ENCODE results near the gene COQ5. TPM values are rescaled to one million over a fixed set of nuclear protein-coding genes. Genes with fewer than 3 reads are reported as not detected.
"Not testable (repeated sequence)": the region's sequence is repeated elsewhere in the genome, so short reads cannot be mapped to it uniquely, and the experiment has no call there.

The COQ5 gene
- total RNA-seq, 1 donor from 2014 or later = 26.3 TPM

DNA sequence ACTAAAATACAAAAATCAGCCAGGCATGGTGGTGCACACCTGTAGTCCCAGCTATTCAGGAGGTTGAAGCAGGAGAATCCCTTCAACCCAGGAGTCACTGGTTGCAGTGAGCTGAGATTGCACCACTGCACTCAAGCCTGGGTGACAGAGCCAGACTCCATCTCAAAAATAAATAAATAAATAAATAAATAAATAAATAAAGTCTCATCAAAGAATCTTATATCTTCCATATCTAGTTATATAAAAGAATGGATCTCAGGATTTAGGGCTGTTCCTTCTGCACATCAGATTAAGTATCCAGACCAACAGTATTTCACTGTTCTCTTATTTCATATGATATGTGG lies 1.4 kb upstream of the COQ5 start:
- intact Hi-C loops (cut with micrococcal nuclease) = not testable (repeated sequence)

DNA sequence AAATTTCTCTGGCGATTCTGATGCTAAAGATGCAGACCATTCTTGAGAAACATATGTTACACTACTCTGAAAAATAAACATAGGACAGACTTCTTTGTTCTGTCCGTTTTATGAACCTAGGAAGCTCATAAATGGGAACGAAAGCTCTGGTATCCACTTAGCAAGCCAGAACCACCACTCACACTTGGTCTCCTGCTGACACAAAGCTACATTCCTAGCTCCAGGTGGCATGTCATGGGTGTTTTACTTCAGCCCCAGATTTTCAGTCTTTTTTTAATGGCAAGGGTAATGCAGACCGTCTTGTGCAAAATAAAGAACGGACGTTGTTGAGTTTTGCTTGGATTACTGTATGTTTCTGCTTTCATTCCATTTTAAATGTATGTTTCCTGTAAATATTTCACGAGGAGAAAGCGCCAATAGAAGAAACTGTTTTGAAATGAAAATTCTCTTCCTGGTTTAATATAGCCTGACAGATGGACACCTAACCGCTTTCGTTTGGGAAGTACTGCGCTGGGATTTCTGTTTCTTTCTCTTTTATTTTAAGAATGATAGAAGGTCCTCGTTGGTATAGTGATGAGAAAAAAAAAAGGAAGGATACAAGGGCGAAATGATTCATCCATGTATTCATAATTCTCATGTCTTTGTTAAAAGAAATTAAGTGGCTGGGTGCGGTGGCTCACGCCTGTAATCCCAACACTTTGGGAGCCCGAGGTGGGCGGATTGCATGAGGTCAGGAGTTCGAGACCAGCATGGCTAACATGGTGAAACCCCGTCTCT lies 871 bp upstream of the COQ5 start:
- intact Hi-C loops (cut with micrococcal nuclease) = loop anchor here (1.0 to 2.0 kb wide), 6 partner anchors 7 to 767 kb away; partner anchors contain the start of genes C12orf43, CAMKK2, COX6A1 and DYNLL1

GRCh38 chr12:120522568-120522967 lies 6.4 kb downstream of the COQ5 start:
- intact Hi-C loops (cut with micrococcal nuclease) = no loop called here

- intact Hi-C loops (cut with micrococcal nuclease) = not testable (repeated sequence)
Observed at GRCh38 chr12:120519324-120519723, 9.6 kb downstream of the COQ5 start.

- intact Hi-C loops (cut with micrococcal nuclease) = no loop called here
Observed at GRCh38 chr12:120515496-120515895, 13.5 kb downstream of the COQ5 start.

GRCh38 chr12:120514002-120514401 lies 15.0 kb downstream of the COQ5 start:
- intact Hi-C loops (cut with micrococcal nuclease) = no loop called here

- intact Hi-C loops (cut with micrococcal nuclease) = no loop called here
Observed at GRCh38 chr12:120508537-120508936, 20.4 kb downstream of the COQ5 start.

GRCh38 chr12:120504587-120504986 lies 24.4 kb downstream of the COQ5 start:
- intact Hi-C loops (cut with micrococcal nuclease) = no loop called here

GRCh38 chr12:120500581-120500980 lies 28.4 kb downstream of the COQ5 start:
- intact Hi-C loops (cut with micrococcal nuclease) = no loop called here

DNA sequence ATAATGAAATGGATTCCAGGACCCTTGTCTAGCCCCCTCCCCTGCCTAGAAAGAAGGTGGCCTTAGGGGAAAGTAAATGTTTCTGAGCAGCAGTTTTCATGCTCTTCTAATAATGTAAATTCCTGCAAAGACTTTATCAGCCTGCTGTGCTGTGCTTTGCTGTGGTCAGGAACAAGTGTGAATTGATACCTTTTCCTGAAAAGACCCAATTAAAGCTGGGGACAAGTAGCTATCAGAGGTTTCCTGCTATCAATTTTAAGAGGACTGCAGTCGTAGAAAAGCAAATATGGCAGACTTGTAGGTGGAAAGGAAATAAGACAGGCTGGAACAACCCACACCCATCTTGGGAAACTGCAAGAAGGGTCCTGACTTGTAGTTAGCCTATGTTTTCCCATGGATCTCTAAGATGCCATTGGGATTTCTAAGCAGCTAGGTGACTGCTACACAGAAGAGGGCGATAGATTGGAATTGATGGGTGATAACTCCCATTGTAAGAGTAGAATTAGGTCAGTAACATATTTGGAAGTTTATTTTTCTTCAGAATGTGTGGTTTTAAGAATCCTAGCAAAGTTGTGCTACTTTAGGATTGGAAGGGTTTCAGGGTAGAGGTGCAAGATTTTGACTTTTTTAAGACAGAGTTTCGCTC lies 30.0 kb downstream of the COQ5 start:
- intact Hi-C loops (cut with micrococcal nuclease) = no loop called here

- intact Hi-C loops (cut with micrococcal nuclease) = no loop called here
Observed at GRCh38 chr12:120497524-120498150, 31.3 kb downstream of the COQ5 start.

GRCh38 chr12:120496413-120497340 lies 32.3 kb downstream of the COQ5 start:
- intact Hi-C loops (cut with micrococcal nuclease) = loop anchor here (1.0 kb wide), 9 partner anchors 27 to 191 kb away; partner anchors contain the start of genes COQ5, COX6A1, GATC and MLEC

- intact Hi-C loops (cut with micrococcal nuclease) = loop anchor here (1.0 kb wide), 10 partner anchors 27 to 205 kb away; partner anchors contain the start of genes COQ5, COX6A1, GATC and MLEC
Observed at GRCh38 chr12:120495731-120496412, 33.1 kb downstream of the COQ5 start, which contains the start of gene DYNLL1. Gene DYNLL1, plus strand, starts transcription at chr12:120496113. Its CDS starts 309 bp downstream, at chr12:120496422.

DNA sequence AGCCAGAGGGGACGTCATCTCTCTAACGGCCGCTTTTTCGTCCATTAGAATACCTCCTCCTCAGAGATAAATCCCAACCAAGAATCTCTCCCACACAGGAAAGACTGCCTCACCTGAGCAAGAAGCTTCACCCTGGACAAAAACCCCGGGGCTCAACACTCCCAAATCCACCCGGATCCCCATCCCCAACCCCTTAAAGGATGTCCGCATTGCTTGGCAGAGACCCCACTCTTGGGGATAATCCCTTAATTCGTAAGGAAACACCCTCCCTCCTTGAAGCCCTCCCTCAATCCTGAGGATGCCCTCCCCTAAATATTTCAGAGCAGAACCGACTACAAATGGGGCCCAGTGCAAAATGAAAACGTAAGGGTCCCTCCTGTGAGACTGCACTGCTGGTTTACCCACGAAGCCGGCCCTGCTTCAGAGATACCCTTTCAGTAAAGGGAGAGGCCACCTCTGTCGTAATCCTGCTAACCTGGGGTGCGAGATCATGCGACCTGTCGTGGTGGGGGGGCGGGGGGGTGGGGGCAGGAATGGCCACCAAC lies 33.7 kb downstream of the COQ5 start:
- intact Hi-C loops (cut with micrococcal nuclease) = loop anchor here (1.0 kb wide), 1 partner anchor 204 kb away; the partner anchor contains the start of gene RNU4-2

GRCh38 chr12:120490833-120491512 lies 38.0 kb downstream of the COQ5 start:
- intact Hi-C loops (cut with micrococcal nuclease) = no loop called here

DNA sequence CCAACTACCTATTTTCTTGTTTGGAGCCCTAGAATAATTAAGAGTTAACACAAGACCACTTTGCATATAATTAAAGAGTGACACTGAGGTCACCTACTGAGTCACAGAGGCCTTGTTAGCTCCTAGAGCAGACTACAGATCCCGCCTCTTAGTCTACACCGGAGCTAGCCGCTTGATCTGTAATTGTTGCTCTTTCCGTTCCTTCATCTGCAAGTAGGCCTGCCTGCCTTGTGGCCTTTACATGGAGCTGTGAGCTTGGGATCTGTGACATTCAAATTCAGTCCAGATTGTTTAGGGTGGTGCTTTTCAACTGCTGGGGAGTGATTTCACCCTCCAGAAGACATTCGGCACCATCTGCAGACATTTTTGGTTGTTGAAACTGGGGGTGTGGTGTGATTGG lies 38.6 kb downstream of the COQ5 start:
- intact Hi-C loops (cut with micrococcal nuclease) = no loop called here

GRCh38 chr12:120489018-120489417 lies 39.9 kb downstream of the COQ5 start:
- intact Hi-C loops (cut with micrococcal nuclease) = no loop called here

DNA sequence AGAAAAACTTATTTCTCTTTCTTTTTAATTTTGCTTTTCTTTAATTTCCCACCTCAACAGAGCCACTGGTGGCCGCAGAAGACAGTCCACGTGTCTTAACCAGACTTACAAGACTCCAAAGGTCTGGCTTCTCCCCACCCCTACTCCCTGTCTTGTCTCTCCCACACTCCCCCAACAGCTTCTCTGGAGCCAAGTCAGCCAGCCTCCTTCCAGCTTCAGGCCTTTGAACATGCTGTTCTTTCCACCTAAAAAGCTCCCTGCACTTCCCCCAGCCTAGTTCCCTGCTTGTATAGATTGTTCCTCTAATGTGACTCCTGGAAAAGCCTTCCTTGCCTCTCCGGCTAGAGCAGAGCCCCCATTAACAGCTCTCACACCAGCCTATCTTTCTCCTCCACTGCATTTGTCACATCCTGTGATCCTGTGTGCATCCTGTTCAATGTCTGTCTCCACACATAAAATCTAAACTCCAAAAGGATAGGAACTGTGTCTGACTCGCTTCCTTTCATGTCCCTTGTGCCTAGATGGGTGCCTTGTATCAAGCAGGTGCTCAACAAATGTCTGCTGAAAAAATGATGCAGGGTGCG lies 40.8 kb downstream of the COQ5 start:
- intact Hi-C loops (cut with micrococcal nuclease) = no loop called here

- intact Hi-C loops (cut with micrococcal nuclease) = not testable (repeated sequence)
Observed at GRCh38 chr12:120487552-120487951, 41.4 kb downstream of the COQ5 start.

Measured in T-helper 1 cell treated with Interleukin-12 subunit alpha and Interleukin-12 subunit beta and Interleukin-4 antibody, amounts not matched to agents 30 ng/mL and 1 ng/mL, for 36 hours (primary cell).